WTC11 (cell line): Measurements from ENCODE around the gene PTPN2.

Source experiments
- ATF3 ChIP-seq: sonication (generic); formaldehyde crosslinking; conservative IDR thresholded peaks from 2 replicates; pipeline ENCODE4 v1.8.1; 2022; ENCODE audit warnings: mild to moderate bottlenecking, missing genetic modification reagents
- CTCF ChIP-seq: fragments of 200-600 bp; IDR thresholded peaks from 2 replicates; pipeline ENCODE4 v1.8.0; 2022; ENCODE audit warnings: antibody characterized with exemption
- ERG ChIP-seq: fragments of 250-450 bp; sonication (Bioruptor Pico); IDR thresholded peaks from 2 replicates; pipeline ENCODE4 v1.8.0; 2021; ENCODE audit warnings: mild to moderate bottlenecking
- GTF2I ChIP-seq: fragments of 250-450 bp; sonication (Bioruptor Pico); conservative IDR thresholded peaks from 2 replicates; pipeline ENCODE4 v1.4.0; 2021; ENCODE audit warnings: mild to moderate bottlenecking
- KAT7 ChIP-seq: sonication (generic); formaldehyde crosslinking; IDR thresholded peaks from 2 replicates; pipeline ENCODE4 v1.8.1; 2023; ENCODE audit warnings: missing genetic modification reagents, mild to moderate bottlenecking, borderline replicate concordance
- MLX ChIP-seq: sonication (generic); formaldehyde crosslinking; IDR thresholded peaks from 2 replicates; pipeline ENCODE4 v1.8.1; 2023; ENCODE audit warnings: mild to moderate bottlenecking, missing genetic modification reagents, moderate library complexity
- MXD4 ChIP-seq: fragments of 250-450 bp; sonication (Bioruptor Pico); IDR thresholded peaks from 2 replicates; pipeline ENCODE4 v1.8.0; 2021; ENCODE audit warnings: mild to moderate bottlenecking, moderate library complexity, borderline replicate concordance
- RELA ChIP-seq: sonication (generic); formaldehyde crosslinking; IDR thresholded peaks from 2 replicates; pipeline ENCODE4 v1.8.1; 2022; ENCODE audit warnings: missing genetic modification reagents, mild to moderate bottlenecking, borderline replicate concordance
- SMAD3 ChIP-seq: sonication (generic); formaldehyde crosslinking; IDR thresholded peaks from 2 replicates; pipeline ENCODE4 v1.8.0; 2022; ENCODE audit warnings: missing genetic modification reagents, mild to moderate bottlenecking, borderline replicate concordance
- SP1 ChIP-seq: sonication (generic); formaldehyde crosslinking; conservative IDR thresholded peaks from 2 replicates; pipeline ENCODE4 v1.8.1; 2022; ENCODE audit warnings: missing genetic modification reagents
- USF1 ChIP-seq: sonication (generic); formaldehyde crosslinking; IDR thresholded peaks from 2 replicates; pipeline ENCODE4 v1.8.0; 2022; ENCODE audit warnings: mild to moderate bottlenecking, missing genetic modification reagents
- USF2 ChIP-seq: sonication (generic); formaldehyde crosslinking; IDR thresholded peaks from 2 replicates; pipeline ENCODE4 v1.8.1; 2023; ENCODE audit warnings: mild to moderate bottlenecking, missing genetic modification reagents, moderate library complexity
- ZNF121 ChIP-seq: sonication (generic); formaldehyde crosslinking; IDR thresholded peaks from 2 replicates; pipeline ENCODE4 v1.8.0; 2023; ENCODE audit warnings: missing genetic modification reagents
- TF ChIP-seq, protein P1 (sequence below): fragments of 250-450 bp; sonication (Bioruptor Pico); IDR thresholded peaks from 2 replicates; pipeline ENCODE4 v1.9.0; 2021; ENCODE audit warnings: moderate library complexity, mild to moderate bottlenecking, inconsistent platforms, borderline replicate concordance

DNA sequence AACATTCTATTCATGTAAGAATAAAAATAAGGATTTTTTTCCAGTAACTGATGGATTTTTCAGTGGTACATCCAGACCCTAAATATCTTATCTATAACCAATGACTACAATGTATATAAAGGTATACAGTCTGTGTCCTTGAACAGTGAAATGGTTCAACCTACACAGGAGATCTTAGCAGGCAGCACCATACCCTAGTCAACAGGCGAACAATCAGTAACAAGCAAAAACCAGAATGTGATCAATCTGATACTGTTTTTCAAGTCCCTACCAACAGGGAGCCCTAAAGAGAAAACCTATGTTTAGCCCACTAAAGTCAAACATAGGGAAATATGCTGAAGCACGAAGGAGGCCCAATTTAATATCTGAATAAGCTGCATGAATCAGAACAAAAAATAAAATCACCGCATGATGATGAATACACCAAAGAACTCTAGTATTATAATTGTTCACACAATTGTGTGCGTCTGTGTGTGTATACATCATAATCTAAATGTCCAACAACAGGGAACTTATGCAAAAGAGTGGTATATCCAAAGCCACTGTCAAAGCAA lies 26.0 kb downstream of the PTPN2 start:
- TF ChIP-seq SMAD3 (CRISPR knock-in tag) (no peak), GTF2I (CRISPR knock-in tag) (no peak), ERG (CRISPR knock-in tag) (no peak), CTCF (no peak), MLX (CRISPR knock-in tag) (no peak), USF2 (CRISPR knock-in tag) (no peak), ATF3 (CRISPR knock-in tag) (no peak), USF1 (no peak), MXD4 (CRISPR knock-in tag) (no peak), KAT7 (CRISPR knock-in tag) (no peak), SP1 (CRISPR knock-in tag) (no peak), ZNF121 (CRISPR knock-in tag) (no peak), RELA (CRISPR knock-in tag) (no peak)
- TF ChIP-seq, protein P1, sequence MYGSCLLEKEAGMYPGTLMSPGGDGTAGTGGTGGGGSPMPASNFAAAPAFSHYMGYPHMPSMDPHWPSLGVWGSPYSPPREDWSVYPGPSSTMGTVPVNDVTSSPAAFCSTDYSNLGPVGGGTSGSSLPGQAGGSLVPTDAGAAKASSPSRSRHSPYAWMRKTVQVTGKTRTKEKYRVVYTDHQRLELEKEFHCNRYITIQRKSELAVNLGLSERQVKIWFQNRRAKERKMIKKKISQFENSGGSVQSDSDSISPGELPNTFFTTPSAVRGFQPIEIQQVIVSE: no peak
